Gastroesophageal sphincter (tissue), 4 donors: ENCODE measurements around the gene CIAO3. TPM values are rescaled to one million over a fixed set of nuclear protein-coding genes. Genes with fewer than 3 reads are reported as not detected.

ENCODE experiments used
- ATAC-seq: fragments of 150-250 bp; one replicate; pipeline ENCODE4 v1.9.1; 2016; ENCODE audit warnings: mild to moderate bottlenecking, moderate library complexity
- H3K27ac ChIP-seq, 4 donors: fragments of 200-600 bp; sonication (generic) in 3 of 4; 1 replicate in 3 of 4; 2 replicates in 1 of 4; pipeline ENCODE4 v1.5.1; 2016 to 2019
- H3K27me3 ChIP-seq: fragments of 200-600 bp; sonication (generic); one replicate; pipeline ENCODE4 v1.5.1; 2019
- H3K36me3 ChIP-seq, 2 donors: fragments of 200-600 bp; sonication (generic); one replicate each; pipeline ENCODE4 v1.5.1; 2019; ENCODE audit warnings: control low read depth in 1 of 2
- H3K4me1 ChIP-seq, 3 donors: fragments of 200-600 bp; sonication (generic); 1 replicate in 2 of 3; 2 replicates in 1 of 3; pipeline ENCODE4 v1.5.1; 2016 to 2019; ENCODE audit warnings: control low read depth in 2 of 3
- H3K4me3 ChIP-seq, 2 donors: fragments of 200-600 bp; sonication (generic); one replicate each; pipeline ENCODE4 v1.5.1; 2019; ENCODE audit warnings: mild to moderate bottlenecking in 1 of 2, moderate library complexity in 1 of 2
- H3K9me3 ChIP-seq, 3 donors: fragments of 200-600 bp; sonication (generic); one replicate each; pipeline ENCODE4 v1.5.1; 2017 to 2019; ENCODE audit warnings: control low read depth in 2 of 3
- EP300 ChIP-seq: sonication (generic); formaldehyde crosslinking; IDR thresholded peaks from one replicate; pipeline ENCODE4 v1.6.1; 2017; ENCODE audit warnings: antibody characterized with exemption, mild to moderate bottlenecking
- POLR2A ChIP-seq, 2 donors: fragments of 450-650 bp; IDR thresholded peaks; one replicate each; pipeline ENCODE4 v1.6.1; 2017; ENCODE audit warnings: antibody characterized with exemption in 2 of 2, mild to moderate bottlenecking in 2 of 2, moderate library complexity in 1 of 2
- POLR2AphosphoS5 ChIP-seq: sonication (generic); formaldehyde crosslinking; IDR thresholded peaks from one replicate; pipeline ENCODE4 v1.6.1; 2017; ENCODE audit warnings: antibody characterized with exemption
- WGBS, 2 donors: methylation state at CpG; one replicate each; pipeline ENCODE4 v1.1.5; 2018; ENCODE audit warnings: low coverage in 1 of 2; 5-methylcytosine and 5-hydroxymethylcytosine counted together
- total RNA-seq, 4 donors: library from RNA; depleted of rRNA; stranded (reverse); fragments of >200 nt; gene quantifications; one replicate each; pipeline ENCODE4 v1.1.0, GENCODE V29; 2016
- TF ChIP-seq, protein P1 (sequence below), 4 experiments: fragments of 200-600 bp in 2 of 4; fragments of 450-650 bp in 2 of 4; sonication (generic) in 1 of 4; IDR thresholded peaks; one replicate each; pipeline ENCODE4 v1.5.1; 2017 to 2019; ENCODE audit warnings: antibody characterized with exemption in 4 of 4, mild to moderate bottlenecking in 2 of 4, moderate library complexity in 2 of 4

The CIAO3 gene
- total RNA-seq, 4 donors from 2014 or later, result 18.5 to 46.7 (median 25.6) TPM

DNA sequence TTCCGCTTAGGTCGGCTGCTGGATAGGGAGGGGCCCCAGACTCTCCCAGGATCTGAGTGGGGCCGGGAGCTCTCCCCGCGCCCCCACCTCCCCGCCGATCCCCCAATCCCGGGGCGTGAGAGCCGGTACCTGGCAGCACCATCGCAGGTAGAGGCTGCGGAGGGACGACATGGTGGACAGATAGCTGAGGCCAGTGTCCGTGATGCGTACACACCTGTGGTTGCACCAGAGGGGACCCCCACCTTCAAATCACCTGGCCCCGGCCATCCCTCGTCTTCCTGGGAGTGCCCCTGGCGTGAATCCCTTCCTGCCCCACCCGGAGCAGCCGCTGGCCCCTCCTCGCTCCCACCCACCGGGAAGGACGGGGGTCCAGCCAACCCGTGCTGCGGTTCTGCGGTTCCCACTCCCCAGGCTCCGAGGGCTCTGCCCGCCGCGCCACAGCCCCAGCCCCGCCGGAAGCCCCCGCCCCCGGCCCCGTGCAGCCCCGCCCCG, 45.9 kb downstream of the CIAO3 start:
- peaks cover 0 to 38% (median 15%) of the 10 kb centered on the region in 3 donors for H3K4me1 ChIP-seq
- no peak for ATAC-seq
- no peaks in the 10 kb centered on the region for H3K36me3 ChIP-seq
- peak overlapping the region in 1 of 2 donors; percentile 19 for H3K4me3 ChIP-seq
- H3K9me3 ChIP-seq, result no peaks in the 10 kb centered on the region
- WGBS, 2 donors, result no CpG with 5 or more reads among the region's 37 CpGs
- peaks cover 83% of the 10 kb centered on the region for H3K27me3 ChIP-seq
- TF ChIP-seq, protein P1, sequence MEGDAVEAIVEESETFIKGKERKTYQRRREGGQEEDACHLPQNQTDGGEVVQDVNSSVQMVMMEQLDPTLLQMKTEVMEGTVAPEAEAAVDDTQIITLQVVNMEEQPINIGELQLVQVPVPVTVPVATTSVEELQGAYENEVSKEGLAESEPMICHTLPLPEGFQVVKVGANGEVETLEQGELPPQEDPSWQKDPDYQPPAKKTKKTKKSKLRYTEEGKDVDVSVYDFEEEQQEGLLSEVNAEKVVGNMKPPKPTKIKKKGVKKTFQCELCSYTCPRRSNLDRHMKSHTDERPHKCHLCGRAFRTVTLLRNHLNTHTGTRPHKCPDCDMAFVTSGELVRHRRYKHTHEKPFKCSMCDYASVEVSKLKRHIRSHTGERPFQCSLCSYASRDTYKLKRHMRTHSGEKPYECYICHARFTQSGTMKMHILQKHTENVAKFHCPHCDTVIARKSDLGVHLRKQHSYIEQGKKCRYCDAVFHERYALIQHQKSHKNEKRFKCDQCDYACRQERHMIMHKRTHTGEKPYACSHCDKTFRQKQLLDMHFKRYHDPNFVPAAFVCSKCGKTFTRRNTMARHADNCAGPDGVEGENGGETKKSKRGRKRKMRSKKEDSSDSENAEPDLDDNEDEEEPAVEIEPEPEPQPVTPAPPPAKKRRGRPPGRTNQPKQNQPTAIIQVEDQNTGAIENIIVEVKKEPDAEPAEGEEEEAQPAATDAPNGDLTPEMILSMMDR (IDR thresholded peaks at IDR 0.05), result no peak
- TF ChIP-seq POLR2A (IDR thresholded peaks at IDR 0.05), result no peak
- TF ChIP-seq POLR2AphosphoS5, result no peak
- no peak overlapping the region for H3K27ac ChIP-seq

DNA sequence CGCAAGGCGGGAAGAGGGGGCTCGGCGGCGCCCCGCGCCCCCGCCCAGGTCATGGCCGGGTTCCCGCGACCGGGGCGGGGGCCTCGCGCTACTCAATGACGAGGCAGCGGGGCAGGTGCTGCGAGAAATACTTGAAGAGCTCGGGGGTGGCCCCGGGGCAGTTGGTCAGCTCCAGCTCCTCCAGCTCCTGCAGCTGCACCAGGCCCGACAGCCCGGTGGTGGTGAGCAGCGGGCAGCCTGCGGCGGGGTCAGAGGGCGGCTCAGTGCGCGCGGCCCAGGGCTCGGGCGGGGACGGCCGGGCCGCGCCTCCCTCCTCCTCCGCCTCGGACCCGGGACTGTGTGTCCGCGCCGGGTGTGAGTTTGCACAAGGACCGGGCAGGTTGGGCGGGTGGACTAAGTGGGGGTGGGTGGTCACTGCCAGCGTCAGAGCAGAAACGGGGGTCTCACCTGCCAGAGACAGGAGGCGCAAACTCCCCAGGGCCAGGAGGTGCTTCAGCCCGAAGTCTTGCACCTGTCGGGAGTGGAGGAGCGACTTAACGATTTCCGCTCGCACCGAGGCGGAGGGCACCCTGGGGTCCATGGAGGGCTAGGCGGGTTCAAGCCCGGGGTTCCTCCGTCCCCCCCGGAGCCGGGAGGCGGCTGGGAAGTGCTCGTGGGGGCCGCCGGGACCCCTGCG, 46.5 kb downstream of the CIAO3 start:
- TF ChIP-seq, protein P1 (IDR thresholded peaks at IDR 0.05), result no peak
- no peak for TF ChIP-seq POLR2AphosphoS5
- no peak for TF ChIP-seq POLR2A (IDR thresholded peaks at IDR 0.05)
- TF ChIP-seq EP300, result no peak
- no peaks in the 10 kb centered on the region for H3K9me3 ChIP-seq
- ATAC-seq, result no peak
- no CpG with 5 or more reads among the region's 64 CpGs for WGBS, 2 donors
- no peak overlapping the region for H3K27ac ChIP-seq
- H3K27me3 ChIP-seq, result peaks cover 77% of the 10 kb centered on the region
- no peaks in the 10 kb centered on the region for H3K36me3 ChIP-seq
- H3K4me1 ChIP-seq, result peaks cover 0 to 44% (median 20%) of the 10 kb centered on the region in 3 donors
- peak overlapping the region in 1 of 2 donors; percentile 19 for H3K4me3 ChIP-seq

DNA sequence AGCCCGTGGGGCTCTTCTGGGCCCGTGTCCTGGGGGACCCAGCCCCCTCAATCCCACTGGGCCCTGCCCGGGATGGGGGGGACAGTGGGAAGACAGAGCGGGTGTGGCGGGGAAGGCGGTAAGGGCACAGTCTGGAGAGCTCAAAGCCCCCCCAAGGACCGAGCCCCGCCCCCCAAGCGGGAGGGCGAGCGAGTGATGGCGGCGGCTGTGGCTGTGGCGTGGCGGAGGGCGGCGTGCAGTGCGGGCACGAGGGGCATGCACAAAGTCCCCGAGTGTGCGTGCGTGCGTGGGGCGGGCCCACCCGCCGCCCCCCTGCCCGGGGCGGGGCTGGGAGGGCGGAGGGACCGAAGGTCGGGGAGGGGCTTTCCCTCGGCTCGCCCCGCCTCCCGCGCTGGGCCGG, 47.0 kb downstream of the CIAO3 start:
- Histone ChIP-seq H3K4me3 (no peak overlapping the region), H3K36me3 (no peaks in the 10 kb centered on the region), H3K27ac (no peak overlapping the region), H3K4me1 (peaks cover 0 to 50% (median 26%) of the 10 kb centered on the region in 3 donors), H3K27me3 (peaks cover 71% of the 10 kb centered on the region), H3K9me3 (no peaks in the 10 kb centered on the region)
- no CpG with 5 or more reads among the region's 37 CpGs for WGBS, 2 donors
- ATAC-seq, result no peak
- TF ChIP-seq, protein P1 (IDR thresholded peaks at IDR 0.05), result no peak
- TF ChIP-seq POLR2AphosphoS5 (no peak), POLR2A (IDR thresholded peaks at IDR 0.05) (no peak), EP300 (no peak)

DNA sequence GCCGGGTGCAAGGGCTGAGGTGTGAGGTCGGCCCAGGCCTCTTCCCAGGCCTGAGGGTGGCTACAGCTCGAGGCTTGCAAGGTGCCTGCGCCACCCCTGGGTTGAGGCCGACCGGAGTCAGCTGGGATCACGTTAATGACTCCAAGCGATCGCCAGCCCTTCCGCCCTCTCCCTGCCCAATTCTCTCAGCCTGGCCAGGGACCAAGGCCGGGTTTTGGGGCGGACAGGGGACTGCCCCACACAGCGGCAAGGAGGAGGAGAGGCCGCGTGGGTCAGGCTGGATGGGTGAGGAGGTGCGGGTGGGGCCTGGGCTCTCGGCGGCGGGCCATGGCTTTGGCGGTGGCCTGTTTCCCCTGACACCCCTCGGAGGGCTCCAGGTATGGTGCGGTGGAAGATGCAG, 47.4 kb downstream of the CIAO3 start:
- H3K27ac ChIP-seq, result no peak overlapping the region
- H3K9me3 ChIP-seq, result no peaks in the 10 kb centered on the region
- no peak for ATAC-seq
- H3K36me3 ChIP-seq, result peaks cover 0 to under 1% of the 10 kb centered on the region in 2 donors
- no peak for TF ChIP-seq POLR2AphosphoS5
- no peak for TF ChIP-seq POLR2A (IDR thresholded peaks at IDR 0.05)
- TF ChIP-seq EP300, result no peak
- TF ChIP-seq, protein P1 (IDR thresholded peaks at IDR 0.05), result no peak
- H3K27me3 ChIP-seq, result peaks cover 67% of the 10 kb centered on the region
- no peak overlapping the region for H3K4me3 ChIP-seq
- H3K4me1 ChIP-seq, result peaks cover 0 to 54% (median 30%) of the 10 kb centered on the region in 3 donors
- WGBS, 2 donors, result 40% methylated on average over 3 of the region's 22 CpGs; no CpG with 5 or more reads in 1 of the 2 donors
